Omental fat pad (tissue), 4 donors: Measurements from ENCODE around the gene GLT8D1. TPM values are rescaled to one million over a fixed set of nuclear protein-coding genes. Genes with fewer than 3 reads are reported as not detected.
A peak's percentile ranks its signal among the peaks of the same experiment; 100 is the strongest.

Experiments
- ATAC-seq: fragments of 150-250 bp; one replicate; pipeline ENCODE4 v1.9.1; 2016; ENCODE audit warnings: mild to moderate bottlenecking, moderate library complexity; ENCODE audit not compliant: low FRiP score
- DNase-seq: peaks from one replicate; pipeline ENCODE4 v3.0.0-alpha.2; 2019; ENCODE audit warnings: low spot score
- total RNA-seq, 4 donors: library from RNA; depleted of rRNA; stranded (reverse); fragments of >200 nt; gene quantifications; one replicate each; pipeline ENCODE4 v1.1.0, GENCODE V29; 2016
- TF ChIP-seq, protein P1 (sequence below), 3 donors: fragments of 450-650 bp; IDR thresholded peaks; one replicate each; pipeline ENCODE4 v1.5.1; 2016 to 2017; ENCODE audit warnings: antibody characterized with exemption in 3 of 3, mild to moderate bottlenecking in 3 of 3, moderate library complexity in 2 of 3

GLT8D1 gene
- total RNA-seq, 4 donors from 2014 or later: 24.0 to 53.0 (median 45.4) TPM

DNA sequence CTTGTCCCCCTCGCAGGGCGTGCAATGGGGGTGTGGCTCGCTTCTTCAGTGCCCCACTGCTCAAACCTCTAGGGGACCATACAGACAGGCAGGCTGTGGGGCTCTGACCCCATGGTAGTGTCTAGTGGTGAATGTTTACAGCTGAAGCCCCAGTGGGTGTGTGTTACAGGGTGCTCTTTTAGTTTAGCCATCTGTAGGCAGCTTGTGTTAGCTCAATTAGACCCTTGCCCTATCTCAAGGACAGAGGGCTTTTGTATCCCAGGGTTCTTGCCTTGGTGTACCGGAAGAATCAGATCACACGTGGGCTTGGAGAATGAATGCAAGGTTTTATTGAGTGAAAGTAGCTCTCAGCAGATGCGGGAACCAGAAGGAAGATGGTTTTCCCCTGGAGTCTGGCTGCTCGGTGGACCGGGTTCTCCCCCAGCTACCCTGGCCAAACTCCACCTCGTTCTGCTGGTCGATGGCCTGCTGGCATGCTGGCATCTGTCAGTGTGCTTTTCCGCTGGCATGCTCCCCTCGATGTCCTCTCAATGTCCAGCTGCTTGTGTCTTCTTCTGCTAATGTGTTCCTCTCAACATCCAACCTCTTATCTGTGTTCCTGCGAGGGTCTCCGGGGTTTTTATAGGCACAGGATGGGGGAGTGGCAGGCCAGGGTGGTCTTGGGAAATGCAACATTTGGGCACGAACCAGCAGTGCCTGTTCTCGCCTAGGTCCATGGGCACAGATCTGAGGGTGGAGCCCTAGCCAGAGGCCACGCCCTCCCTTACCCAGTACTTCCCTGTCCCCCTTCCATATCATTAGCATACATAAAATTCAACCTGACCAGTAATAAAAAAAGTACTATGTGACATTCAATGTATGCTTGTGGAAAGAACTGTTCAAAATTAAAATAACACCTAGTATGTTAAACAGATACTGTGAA is 7.0 kb upstream of the GLT8D1 start:
- TF ChIP-seq, protein P1, sequence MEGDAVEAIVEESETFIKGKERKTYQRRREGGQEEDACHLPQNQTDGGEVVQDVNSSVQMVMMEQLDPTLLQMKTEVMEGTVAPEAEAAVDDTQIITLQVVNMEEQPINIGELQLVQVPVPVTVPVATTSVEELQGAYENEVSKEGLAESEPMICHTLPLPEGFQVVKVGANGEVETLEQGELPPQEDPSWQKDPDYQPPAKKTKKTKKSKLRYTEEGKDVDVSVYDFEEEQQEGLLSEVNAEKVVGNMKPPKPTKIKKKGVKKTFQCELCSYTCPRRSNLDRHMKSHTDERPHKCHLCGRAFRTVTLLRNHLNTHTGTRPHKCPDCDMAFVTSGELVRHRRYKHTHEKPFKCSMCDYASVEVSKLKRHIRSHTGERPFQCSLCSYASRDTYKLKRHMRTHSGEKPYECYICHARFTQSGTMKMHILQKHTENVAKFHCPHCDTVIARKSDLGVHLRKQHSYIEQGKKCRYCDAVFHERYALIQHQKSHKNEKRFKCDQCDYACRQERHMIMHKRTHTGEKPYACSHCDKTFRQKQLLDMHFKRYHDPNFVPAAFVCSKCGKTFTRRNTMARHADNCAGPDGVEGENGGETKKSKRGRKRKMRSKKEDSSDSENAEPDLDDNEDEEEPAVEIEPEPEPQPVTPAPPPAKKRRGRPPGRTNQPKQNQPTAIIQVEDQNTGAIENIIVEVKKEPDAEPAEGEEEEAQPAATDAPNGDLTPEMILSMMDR (IDR thresholded peaks at IDR 0.05): no peak
- DNase-seq: no peak
- ATAC-seq: no peak

DNA sequence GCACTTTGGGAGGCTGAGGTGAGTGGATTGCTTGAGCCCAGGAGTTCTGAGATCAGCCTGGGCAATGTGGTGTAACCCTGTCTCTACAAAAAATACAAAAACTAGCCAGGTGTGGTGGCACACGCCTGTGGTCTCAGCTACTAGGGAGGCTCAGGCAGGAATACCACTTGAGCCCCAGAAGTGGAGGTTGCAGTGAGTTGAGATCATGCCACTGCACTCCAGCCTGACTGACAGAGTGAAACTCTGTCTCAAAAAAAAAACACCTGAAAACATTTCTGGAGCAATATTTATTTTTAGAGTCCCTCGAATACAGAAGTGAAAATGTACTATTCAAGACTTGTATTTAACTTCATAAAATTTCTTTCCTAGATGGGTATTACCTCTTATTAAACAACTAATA is 4.9 kb upstream of the GLT8D1 start:
- DNase-seq (no peak), ATAC-seq (no peak)
- TF ChIP-seq, protein P1 (IDR thresholded peaks at IDR 0.05): no peak

DNA sequence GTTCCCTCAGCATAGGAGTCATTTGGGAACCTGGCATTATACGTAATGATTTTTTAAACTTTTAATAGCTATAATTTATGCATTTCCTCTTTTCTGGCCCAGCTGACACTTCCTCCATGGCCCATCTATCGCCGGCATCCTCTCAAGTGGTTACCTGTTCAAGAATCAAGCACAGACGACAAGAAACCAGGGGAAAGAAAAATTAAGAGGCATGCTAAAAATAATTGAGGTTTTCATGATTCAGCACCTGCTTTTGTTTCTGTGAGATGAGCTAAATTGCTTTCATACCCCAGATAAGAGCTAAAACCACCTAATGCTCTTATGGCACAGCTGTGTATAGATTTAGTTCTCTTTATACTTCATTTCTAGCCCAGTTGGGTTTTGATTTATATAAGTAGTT is 2.0 kb upstream of the GLT8D1 start:
- ATAC-seq (no peak), DNase-seq (no peak)
- TF ChIP-seq, protein P1 (IDR thresholded peaks at IDR 0.05): no peak

DNA sequence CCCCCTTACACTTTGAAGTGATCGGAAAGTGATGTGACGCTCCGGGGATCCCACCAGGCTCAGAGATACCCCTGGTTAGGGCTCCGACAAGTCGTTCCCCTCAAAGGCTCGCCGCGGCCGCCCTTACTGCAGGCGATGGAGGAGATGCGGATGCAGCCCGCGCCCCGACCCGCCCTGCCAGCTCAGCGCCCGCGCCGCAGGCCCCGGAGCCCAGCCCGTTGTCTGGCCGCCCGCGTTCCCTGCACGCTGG is 228 bp downstream of the GLT8D1 start:
- TF ChIP-seq, protein P1 (IDR thresholded peaks at IDR 0.05): no peak
- no peak for ATAC-seq
- DNase-seq: no peak

DNA sequence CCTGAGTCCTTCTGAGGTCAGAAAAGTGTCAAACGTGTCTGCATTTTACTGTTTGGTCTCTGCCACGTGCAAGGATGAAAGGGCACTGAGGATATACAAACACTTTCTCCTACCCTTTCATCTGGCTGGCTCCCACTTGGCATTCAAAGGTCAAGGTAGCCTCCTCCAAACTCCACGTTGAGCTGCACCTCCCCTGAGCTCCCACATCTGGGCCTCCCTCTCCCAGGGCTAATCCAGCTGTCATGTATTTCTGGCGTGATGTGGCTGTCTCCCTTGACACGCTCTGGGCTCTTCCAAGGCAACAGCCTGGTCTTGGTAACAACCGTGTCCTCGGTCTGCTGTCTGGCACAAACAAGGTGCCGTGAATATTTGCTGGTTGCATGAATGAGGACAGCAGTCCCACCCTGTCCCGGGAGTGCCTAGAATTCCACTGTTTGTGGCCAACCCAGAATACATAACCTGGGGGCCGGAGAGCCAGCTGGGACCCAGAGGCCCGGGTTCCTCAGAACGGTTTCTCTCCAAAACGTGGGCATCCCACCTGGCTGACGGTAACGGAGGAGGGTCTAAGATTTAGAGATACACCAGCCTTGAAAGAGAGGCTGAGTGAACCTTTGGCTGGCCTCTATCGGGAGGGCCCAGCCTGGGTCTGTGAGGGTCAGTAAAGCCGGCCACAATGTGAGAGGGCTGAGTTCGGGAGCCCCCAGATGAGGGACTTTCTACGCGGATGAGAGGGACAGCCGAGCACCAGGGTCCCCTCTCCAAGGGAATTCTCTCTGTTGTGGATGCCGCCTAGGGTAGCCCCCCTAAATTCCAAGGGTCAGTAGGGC is 767 bp downstream of the GLT8D1 start:
- ATAC-seq: peak; percentile 27
- no peak for DNase-seq
- TF ChIP-seq, protein P1 (IDR thresholded peaks at IDR 0.05): no peak

DNA sequence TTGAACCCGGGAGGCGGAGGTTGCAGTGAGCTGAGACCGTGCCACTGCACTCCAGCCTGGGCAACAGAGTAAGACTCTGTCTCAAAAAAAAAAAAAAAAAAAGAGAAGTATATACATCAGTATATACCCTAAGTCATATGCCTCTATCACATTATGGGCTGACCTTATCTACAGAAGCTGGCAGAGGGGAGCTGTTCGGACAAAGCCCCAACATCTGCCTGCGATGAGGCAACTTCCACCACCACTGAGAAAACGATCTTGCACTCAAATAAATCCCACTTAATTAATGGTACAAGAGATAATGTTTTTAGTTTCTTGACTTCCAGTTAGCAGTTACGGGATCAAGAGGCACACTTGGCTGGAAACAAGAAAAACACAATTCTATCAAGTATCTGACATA is 2.2 kb downstream of the GLT8D1 start:
- TF ChIP-seq, protein P1 (IDR thresholded peaks at IDR 0.05): no peak
- DNase-seq: no peak
- no peak for ATAC-seq
